Heart left ventricle (tissue), 13 donors: ENCODE results near the gene ASIP.

Experiments
- CTCF ChIP-seq, 12 donors: fragments of 200-600 bp; sonication (generic) in 4 of 12; IDR thresholded peaks; one replicate each; pipeline versions ENCODE4 v1.5.0 to v1.8.0; 2018 to 2022; ENCODE audit warnings: antibody characterized with exemption in 12 of 12, mild to moderate bottlenecking in 5 of 12
- POLR2A ChIP-seq, 2 donors: fragments of 450-650 bp; IDR thresholded peaks; one replicate each; pipeline ENCODE4 v1.6.1; 2017; ENCODE audit warnings: antibody characterized with exemption in 2 of 2, mild to moderate bottlenecking in 2 of 2, moderate library complexity in 2 of 2
- donor health status: ischemic (EF 13 %, LVEDD 7.1; RV severe dilation, severe dysfunction).
- donor health status: DM: no; HTN: yes; CAD: no.
- donor health status: DM: no; HTN: no; CAD: no.
- donor health status: ischemic (EF 25% LVEDD 6.9; RV normal size, moderate dysfunction).
- donor health status: ischemic (EF 25% LVEDD 5.7; RV mildly dilated, moderate dysfunction).
- donor health status: ischemic (EF 35%, LVEDD 5.7; RV mildly dilated, moderate dysfunction).
- donor health status: nonischemic (EF 11% LVEDD 7.7; RV severe dilation, severe dysfunction).
- donor health status: DM: yes; HTN: yes; CAD: no.
- donor health status: PGD.
- donor health status: ischemic (EF 29% LVEDD 5.4; RV normal size, mild dysfunction).
- donor health status: nonischemic (EF 23%, LVEDD 6.1; RV moderate dilation, normal function).

- TF ChIP-seq CTCF (IDR thresholded peaks at IDR 0.05), result no peak
- TF ChIP-seq POLR2A (IDR thresholded peaks at IDR 0.05), result no peak
Measured at GRCh38 chr20:34269996-34270627, 28.9 kb downstream of the ASIP start.
